ENCODE measurements around the gene PGAM2. TPM values are rescaled to one million over a fixed set of nuclear protein-coding genes. Genes with fewer than 3 reads are reported as not detected.

Gene PGAM2
- total RNA-seq, 2 donors from 2014 or later: 9.7 TPM; not detected in 1

GRCh38 chr7:44099669-44100068 is 34.3 kb upstream of the PGAM2 start:
- H3K27me3 ChIP-seq (replicated peaks; ENCODE audit: insufficient read depth): no peaks in the 10 kb centered on the region
- WGBS: 65% methylated on average over 4 of the region's 4 CpGs
- no peak overlapping the region for H3K27ac ChIP-seq
- intact Hi-C loops (cut with DNase I): loop anchor here (10.0 kb wide), 1 partner anchor 395 kb away; the partner anchor contains the start of gene NUDCD3
- DNase-seq (ENCODE audit: low spot score): no peak
- TF ChIP-seq POLR2AphosphoS5 (IDR thresholded peaks at IDR 0.05) (no peak), POLR2A (IDR thresholded peaks at IDR 0.05) (no peak)
- TF ChIP-seq, protein P1, sequence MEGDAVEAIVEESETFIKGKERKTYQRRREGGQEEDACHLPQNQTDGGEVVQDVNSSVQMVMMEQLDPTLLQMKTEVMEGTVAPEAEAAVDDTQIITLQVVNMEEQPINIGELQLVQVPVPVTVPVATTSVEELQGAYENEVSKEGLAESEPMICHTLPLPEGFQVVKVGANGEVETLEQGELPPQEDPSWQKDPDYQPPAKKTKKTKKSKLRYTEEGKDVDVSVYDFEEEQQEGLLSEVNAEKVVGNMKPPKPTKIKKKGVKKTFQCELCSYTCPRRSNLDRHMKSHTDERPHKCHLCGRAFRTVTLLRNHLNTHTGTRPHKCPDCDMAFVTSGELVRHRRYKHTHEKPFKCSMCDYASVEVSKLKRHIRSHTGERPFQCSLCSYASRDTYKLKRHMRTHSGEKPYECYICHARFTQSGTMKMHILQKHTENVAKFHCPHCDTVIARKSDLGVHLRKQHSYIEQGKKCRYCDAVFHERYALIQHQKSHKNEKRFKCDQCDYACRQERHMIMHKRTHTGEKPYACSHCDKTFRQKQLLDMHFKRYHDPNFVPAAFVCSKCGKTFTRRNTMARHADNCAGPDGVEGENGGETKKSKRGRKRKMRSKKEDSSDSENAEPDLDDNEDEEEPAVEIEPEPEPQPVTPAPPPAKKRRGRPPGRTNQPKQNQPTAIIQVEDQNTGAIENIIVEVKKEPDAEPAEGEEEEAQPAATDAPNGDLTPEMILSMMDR (IDR thresholded peaks at IDR 0.05): no peak
- H3K4me1 ChIP-seq (replicated peaks): no peaks in the 10 kb centered on the region
- no peak overlapping the region for H3K4me3 ChIP-seq
- H3K36me3 ChIP-seq: no peaks in the 10 kb centered on the region
- H3K9me3 ChIP-seq: no peaks in the 10 kb centered on the region

GRCh38 chr7:44098092-44099068 is 33.0 kb upstream of the PGAM2 start:
- H3K4me1 ChIP-seq (replicated peaks): no peaks in the 10 kb centered on the region
- WGBS: 90% methylated on average over 6 of the region's 6 CpGs
- intact Hi-C loops (cut with DNase I): no loop called here

GRCh38 chr7:44097064-44097932 is 31.9 kb upstream of the PGAM2 start:
- H3K4me1 ChIP-seq (replicated peaks): no peaks in the 10 kb centered on the region
- H3K27me3 ChIP-seq (replicated peaks; ENCODE audit: insufficient read depth): no peaks in the 10 kb centered on the region

More at GRCh38 chr7:44098092-44099068, 33.0 kb upstream of the PGAM2 start:
- Histone ChIP-seq H3K27me3 (replicated peaks; ENCODE audit: insufficient read depth) (no peaks in the 10 kb centered on the region), H3K36me3 (no peaks in the 10 kb centered on the region), H3K4me3 (no peak overlapping the region), H3K9me3 (no peaks in the 10 kb centered on the region), H3K27ac (no peak overlapping the region)
- TF ChIP-seq, protein P1 (IDR thresholded peaks at IDR 0.05): no peak
- no peak for TF ChIP-seq POLR2AphosphoS5 (IDR thresholded peaks at IDR 0.05)
- TF ChIP-seq POLR2A (IDR thresholded peaks at IDR 0.05): no peak
- DNase-seq (ENCODE audit: low spot score): no peak

DNA sequence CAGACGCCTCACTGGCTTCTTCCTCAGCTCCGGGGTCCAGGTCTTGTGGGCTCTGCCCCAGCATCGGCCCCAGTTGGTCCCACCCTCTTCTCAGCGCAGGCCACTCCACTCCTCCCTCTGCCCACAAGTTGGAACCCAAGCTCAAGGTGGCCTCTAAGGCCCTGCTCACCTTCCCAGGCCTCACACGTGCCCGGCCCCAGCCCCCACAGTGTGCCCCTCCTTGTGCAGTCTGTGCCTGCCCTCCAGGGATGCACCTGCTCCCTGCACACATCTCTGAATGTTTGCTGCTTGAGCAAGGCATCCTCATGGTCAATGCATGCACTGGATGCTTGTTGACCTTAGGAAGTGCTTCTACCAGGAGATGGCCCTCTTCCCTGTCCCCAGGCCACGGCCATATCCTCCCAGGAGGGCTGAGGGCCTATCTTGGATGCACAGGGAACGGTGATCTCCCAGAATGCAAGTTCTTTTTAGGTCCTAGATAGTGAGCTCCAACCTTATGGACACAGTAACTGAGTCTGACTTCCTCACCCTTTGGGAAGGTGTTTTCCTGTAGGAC is 31.0 kb upstream of the PGAM2 start:
- 89% methylated on average over 8 of the region's 8 CpGs for WGBS
- no peaks in the 10 kb centered on the region for H3K36me3 ChIP-seq
- H3K9me3 ChIP-seq: no peaks in the 10 kb centered on the region
- H3K4me3 ChIP-seq: no peak overlapping the region
- H3K27ac ChIP-seq: no peak overlapping the region
- no peak for TF ChIP-seq POLR2A (IDR thresholded peaks at IDR 0.05)
- TF ChIP-seq, protein P1 (IDR thresholded peaks at IDR 0.05): no peak
- no peak for TF ChIP-seq POLR2AphosphoS5 (IDR thresholded peaks at IDR 0.05)
- no peaks in the 10 kb centered on the region for H3K27me3 ChIP-seq (replicated peaks; ENCODE audit: insufficient read depth)
- DNase-seq (ENCODE audit: low spot score): no peak
- H3K4me1 ChIP-seq (replicated peaks): no peaks in the 10 kb centered on the region
- intact Hi-C loops (cut with DNase I): no loop called here

More at GRCh38 chr7:44097064-44097932, 31.9 kb upstream of the PGAM2 start:
- Histone ChIP-seq H3K27ac (no peak overlapping the region), H3K4me3 (no peak overlapping the region), H3K36me3 (no peaks in the 10 kb centered on the region), H3K9me3 (no peaks in the 10 kb centered on the region)
- WGBS: 76% methylated on average over 9 of the region's 9 CpGs
- intact Hi-C loops (cut with DNase I): no loop called here
- DNase-seq (ENCODE audit: low spot score): no peak
- TF ChIP-seq POLR2A (IDR thresholded peaks at IDR 0.05): no peak
- TF ChIP-seq, protein P1 (IDR thresholded peaks at IDR 0.05): no peak
- TF ChIP-seq POLR2AphosphoS5 (IDR thresholded peaks at IDR 0.05): no peak

Data from prostate gland (tissue), 2 donors.